Erythroblast (primary cell): ENCODE measurements around the gene SORL1.

Source experiments
- GATA1 ChIP-seq: IDR thresholded peaks from 2 replicates; pipeline ENCODE4 v1.6.1; 2011; ENCODE audit warnings: low read depth, mild to moderate bottlenecking, control low read depth, low read length, moderate library complexity
- POLR2A ChIP-seq: IDR thresholded peaks from 2 replicates; pipeline ENCODE4 v1.6.1; 2011; ENCODE audit warnings: mild to moderate bottlenecking, low read length

GRCh38 chr11:121455115-121455514 is 3.0 kb downstream of the SORL1 start:
- TF ChIP-seq POLR2A, result no peak
- TF ChIP-seq GATA1, result no peak
